Keratinocyte (primary cell): Measurements from ENCODE around the gene SPATS2L.

Source experiments
- EZH2 ChIP-seq: IDR thresholded peaks from one replicate; pipeline ENCODE4 v1.6.1; 2012; ENCODE audit warnings: inconsistent platforms, mild to moderate bottlenecking, low read length, moderate library complexity
- TF ChIP-seq, protein P1 (sequence below), 3 experiments: IDR thresholded peaks in 1 of 3; conservative IDR thresholded peaks in 1 of 3; optimal IDR thresholded peaks in 1 of 3; 2 replicates in 2 of 3; 3 replicates in 1 of 3; pipeline versions ENCODE3 to v1.5.1; 2011; ENCODE audit warnings: low read length in 3 of 3, mild to moderate bottlenecking in 3 of 3, moderate library complexity in 2 of 3, control low read depth in 1 of 3, inconsistent platforms in 1 of 3; ENCODE audit not compliant: insufficient read depth in 2 of 3; ENCODE audit errors: extremely low read depth in 1 of 3

DNA sequence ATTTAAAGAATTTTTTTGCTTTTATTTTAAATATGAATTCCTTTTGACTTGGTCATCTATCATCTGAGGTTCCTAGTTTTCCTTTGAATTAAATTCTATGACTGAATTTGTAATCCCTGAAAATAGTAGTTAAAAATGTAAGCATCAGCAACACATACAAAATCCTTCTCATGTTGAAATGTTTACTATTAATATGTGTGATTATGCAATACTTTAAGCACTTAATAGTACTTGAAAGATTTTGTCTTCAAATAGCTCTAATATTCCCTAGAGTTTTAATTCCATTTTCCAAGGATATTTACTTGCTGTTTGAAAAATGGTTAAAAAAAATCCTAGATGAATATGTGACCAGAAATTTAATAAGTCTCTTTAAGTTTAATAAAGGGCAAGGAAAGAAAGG lies 26.6 kb upstream of the SPATS2L start:
- TF ChIP-seq, protein P1, sequence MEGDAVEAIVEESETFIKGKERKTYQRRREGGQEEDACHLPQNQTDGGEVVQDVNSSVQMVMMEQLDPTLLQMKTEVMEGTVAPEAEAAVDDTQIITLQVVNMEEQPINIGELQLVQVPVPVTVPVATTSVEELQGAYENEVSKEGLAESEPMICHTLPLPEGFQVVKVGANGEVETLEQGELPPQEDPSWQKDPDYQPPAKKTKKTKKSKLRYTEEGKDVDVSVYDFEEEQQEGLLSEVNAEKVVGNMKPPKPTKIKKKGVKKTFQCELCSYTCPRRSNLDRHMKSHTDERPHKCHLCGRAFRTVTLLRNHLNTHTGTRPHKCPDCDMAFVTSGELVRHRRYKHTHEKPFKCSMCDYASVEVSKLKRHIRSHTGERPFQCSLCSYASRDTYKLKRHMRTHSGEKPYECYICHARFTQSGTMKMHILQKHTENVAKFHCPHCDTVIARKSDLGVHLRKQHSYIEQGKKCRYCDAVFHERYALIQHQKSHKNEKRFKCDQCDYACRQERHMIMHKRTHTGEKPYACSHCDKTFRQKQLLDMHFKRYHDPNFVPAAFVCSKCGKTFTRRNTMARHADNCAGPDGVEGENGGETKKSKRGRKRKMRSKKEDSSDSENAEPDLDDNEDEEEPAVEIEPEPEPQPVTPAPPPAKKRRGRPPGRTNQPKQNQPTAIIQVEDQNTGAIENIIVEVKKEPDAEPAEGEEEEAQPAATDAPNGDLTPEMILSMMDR (optimal IDR thresholded peaks at IDR 0.05 in 1 of 3, IDR thresholded peaks at IDR 0.05 in 1 of 3, conservative IDR thresholded peaks at IDR 0.05 in 1 of 3; ENCODE audit: extremely low read depth in 1 of 3, insufficient read depth in 2 of 3, low read length in 3 of 3), result no peak
- TF ChIP-seq EZH2, result no peak
